ENCODE results near the gene PSMA3.

DNA sequence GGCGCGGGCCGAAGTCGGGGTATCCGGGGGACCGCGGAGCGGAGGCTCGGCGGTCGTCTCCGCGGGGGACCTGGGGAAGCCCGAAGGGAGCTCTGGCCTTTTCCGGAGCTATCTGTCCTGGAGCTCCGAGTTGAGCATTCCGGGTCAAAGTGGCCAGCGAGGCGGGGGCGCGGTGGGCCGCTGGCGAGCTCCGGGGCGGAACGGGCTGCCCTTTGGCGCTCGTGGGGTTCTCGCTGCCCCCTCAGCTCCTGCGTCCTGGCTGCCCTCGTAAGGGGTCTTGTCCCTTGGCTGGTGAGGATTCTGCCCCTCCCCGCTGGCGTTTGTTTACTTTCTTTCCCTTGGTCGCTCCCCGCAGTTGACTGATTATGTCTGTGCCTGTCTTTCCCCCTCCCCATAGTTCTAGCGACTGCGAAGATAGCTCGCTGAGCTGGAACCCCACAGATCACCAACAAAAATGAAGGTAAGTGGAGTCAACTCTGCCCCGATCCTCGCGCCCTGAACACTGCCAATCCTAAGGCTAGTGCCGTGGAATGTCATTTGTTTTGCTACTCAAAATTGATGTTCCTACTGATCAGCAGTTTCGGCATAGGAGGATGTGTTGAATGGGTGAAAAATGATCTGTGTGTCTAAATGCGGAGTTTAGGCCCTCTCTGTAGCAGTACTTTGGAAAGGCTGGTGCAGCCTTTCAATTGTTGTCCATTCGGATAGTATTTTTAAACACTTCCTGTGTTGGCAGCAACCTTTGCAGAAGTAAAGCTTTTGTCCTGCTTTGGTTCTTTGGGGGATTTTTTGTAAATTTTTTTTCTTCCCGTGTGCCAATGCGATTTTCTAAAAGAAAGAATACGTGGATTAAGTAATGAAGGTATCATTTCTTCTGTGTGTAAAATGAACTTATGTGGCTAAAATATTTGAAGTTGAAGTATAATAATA, 55.0 kb downstream of the PSMA3 start:
- TF ChIP-seq EZH2 (IDR thresholded peaks at IDR 0.05; ENCODE audit: insufficient read depth, poor library complexity, severe bottlenecking) (no peak), EZH2phosphoT487 (IDR thresholded peaks at IDR 0.05; ENCODE audit: insufficient read depth, low read depth) (no peak)

All from GM23248 (cell line).